Measurements from ENCODE around the gene SLC17A2.
"Not testable (repeated sequence)": the region's sequence is repeated elsewhere in the genome, so short reads cannot be mapped to it uniquely, and the experiment has no call there.

SLC17A2 gene

GRCh38 chr6:25952535-25952934 is 22.0 kb upstream of the SLC17A2 start:
- in situ Hi-C loops (cut with HindIII; ENCODE audit: low sequenced_read_pairs), result no loop called here

- in situ Hi-C loops (cut with HindIII; ENCODE audit: low sequenced_read_pairs), result no loop called here
Measured at GRCh38 chr6:25951296-25952032, 21.0 kb upstream of the SLC17A2 start.

DNA sequence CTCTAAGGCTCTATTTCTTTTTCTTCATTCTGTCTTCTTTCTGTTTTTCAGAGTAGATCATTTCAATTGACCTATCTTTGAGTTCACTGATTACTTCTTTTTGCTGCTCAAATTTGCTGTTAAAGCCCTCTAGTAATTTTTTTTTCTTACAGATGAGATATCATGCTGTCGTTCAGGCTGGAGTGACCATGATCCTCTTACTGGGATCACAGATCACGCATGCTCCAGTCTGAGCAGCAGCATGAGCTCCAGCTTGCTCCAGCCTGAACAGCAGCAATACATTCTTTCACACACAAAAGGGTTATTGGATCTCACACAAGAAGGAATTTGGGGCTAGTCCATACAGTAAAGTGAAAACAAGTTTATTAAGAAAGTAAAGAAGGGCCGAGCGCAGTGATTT is 19.8 kb upstream of the SLC17A2 start:
- in situ Hi-C loops (cut with HindIII; ENCODE audit: low sequenced_read_pairs), result no loop called here

GRCh38 chr6:25949695-25950094 is 19.2 kb upstream of the SLC17A2 start:
- in situ Hi-C loops (cut with HindIII; ENCODE audit: low sequenced_read_pairs), result no loop called here

- in situ Hi-C loops (cut with HindIII; ENCODE audit: low sequenced_read_pairs), result not testable (repeated sequence)
Measured at GRCh38 chr6:25947492-25947891, 17.0 kb upstream of the SLC17A2 start.

DNA sequence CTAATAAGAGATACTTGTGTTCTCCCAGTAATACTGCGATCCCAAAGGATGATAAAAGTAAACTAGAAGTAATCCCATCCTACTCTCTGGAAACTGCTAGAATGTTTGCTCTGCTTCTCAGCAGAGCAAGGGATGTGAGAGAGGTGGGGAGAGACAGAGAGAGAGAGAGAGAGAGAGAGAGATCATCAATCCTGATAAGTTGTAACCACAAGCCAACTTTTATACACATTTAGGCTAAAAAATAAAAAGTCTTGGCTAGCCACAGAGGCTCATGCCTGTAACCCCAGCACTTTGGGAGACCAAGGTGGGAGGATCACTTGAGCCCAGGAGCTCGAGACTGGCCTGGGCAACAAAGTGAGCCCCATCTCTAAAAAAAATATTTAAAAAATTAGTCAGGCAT is 16.1 kb upstream of the SLC17A2 start:
- in situ Hi-C loops (cut with HindIII; ENCODE audit: low sequenced_read_pairs), result no loop called here

DNA sequence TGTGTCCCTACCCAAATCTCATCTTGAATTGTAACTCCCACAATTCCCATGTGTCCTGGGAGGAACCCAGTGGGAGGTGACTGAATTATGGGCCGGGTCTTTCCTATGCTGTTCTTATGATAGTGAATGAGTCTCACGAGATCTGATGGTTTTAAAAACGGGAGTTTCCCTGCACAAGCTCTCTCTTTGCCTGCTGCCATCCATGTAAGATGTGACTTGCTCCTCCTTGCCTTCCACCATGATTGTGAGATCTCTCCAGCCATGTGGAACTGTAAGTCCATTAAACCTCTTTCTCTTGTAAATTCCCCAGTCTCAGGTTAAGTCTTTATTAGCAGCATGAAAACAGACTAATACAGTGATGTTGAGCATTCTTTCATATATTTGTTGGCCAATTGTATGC is 15.2 kb upstream of the SLC17A2 start:
- in situ Hi-C loops (cut with HindIII; ENCODE audit: low sequenced_read_pairs), result not testable (repeated sequence)

DNA sequence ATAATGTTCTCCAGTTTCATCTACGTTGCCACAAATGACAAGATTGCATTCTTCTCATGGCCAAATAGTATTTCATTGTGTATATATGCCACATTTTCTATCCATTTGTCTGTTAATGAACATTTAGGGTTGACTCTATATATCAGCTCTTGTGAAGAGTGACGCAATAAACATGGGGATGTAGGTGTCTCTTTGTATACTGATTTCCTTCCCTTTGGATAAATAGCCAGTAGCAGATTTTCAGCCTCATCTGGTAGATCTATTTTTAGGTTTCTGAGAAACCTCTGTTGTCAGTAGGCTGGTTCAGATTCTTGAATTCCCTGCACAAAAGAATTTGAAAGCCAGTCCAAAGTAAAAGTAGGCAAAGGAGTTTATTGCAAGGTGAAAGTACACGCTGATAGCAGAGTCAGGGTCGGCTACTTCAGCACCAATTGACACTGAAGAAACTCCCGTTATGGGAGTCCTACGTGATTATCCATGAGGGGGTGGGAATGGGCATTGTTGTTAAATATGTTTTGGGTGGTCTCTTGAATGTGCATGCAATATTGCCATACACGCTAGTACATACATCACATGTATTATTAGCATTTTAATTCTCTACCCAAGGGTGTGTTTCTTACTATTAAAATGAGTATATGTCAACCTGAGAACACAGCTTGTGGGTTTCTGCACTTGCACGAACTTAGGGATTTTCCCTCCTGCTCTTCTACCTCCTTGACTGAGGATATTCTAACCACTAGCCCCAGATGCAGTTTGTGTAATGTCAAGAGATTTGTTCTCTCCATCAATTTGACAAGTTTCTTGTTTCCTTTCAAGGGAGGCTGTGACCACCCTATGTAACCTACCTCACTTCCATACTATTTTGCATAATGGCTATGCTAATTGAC is 14.4 kb upstream of the SLC17A2 start:
- in situ Hi-C loops (cut with HindIII; ENCODE audit: low sequenced_read_pairs), result no loop called here

- in situ Hi-C loops (cut with HindIII; ENCODE audit: low sequenced_read_pairs), result no loop called here
Measured at GRCh38 chr6:25943887-25944286, 13.4 kb upstream of the SLC17A2 start.

DNA sequence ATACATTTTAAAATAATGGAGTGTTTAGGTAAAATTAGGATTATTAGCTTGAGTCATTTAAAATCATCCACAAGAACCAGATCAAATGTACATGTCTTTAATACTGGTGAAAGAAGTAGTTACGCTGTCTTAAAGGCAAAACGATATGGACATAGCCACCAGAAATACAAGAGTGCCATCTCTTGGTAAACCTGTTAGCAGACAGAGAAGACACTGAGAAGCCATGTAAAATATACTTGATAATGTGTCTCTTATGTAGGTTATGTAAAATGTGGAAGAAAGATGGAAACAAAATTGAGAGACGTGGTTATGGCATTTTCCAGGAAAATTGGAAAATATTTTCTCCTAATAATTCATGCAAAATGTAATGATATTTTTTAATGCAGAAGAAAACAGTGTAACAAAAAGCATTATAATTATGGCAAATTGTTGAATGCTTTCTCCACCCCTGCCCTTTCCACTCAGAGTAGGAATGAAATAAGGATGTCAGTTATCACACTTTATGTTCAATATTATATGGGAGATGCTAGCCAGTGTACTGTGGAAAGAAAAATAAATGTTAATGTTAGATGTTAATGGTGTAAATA is 12.2 kb upstream of the SLC17A2 start:
- in situ Hi-C loops (cut with HindIII; ENCODE audit: low sequenced_read_pairs), result no loop called here

DNA sequence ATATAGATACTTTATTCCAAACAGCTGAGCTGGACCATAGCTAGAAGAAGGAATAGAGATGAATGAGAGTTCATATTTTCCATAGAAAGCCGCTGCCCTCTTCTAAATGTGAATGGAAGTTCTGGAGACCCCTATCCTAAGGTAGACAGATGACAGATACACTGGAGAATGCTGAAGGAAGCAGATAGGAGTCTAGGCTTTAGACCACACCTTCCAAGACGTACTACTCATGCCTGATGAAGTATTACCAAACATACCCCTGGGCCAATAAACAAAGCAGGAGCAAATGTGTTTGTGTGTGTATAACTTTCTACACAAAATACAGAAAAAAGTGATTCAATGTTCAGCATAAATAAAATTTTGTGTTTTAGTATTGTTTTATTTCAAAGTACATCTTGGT is 9.1 kb upstream of the SLC17A2 start:
- in situ Hi-C loops (cut with HindIII; ENCODE audit: low sequenced_read_pairs), result no loop called here

DNA sequence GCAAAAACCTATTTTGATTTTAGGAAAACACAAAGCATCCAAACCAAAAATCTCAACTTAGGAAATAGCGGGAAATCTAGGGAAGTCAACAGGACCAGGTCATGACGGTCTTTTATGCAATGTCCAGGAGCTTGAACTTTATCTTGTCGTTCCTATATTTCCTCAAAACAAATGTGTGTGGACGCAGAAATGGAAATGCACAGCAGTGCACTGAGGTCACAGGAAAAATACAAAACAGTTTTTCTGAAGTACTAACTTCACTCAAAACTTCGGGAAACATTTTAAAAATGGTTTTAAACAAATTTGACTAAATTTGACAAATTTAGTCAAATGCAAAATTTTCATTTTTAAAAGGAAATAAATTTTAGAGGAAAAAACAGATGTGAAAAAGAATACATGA is 5.5 kb upstream of the SLC17A2 start:
- in situ Hi-C loops (cut with HindIII; ENCODE audit: low sequenced_read_pairs), result no loop called here

- in situ Hi-C loops (cut with HindIII; ENCODE audit: low sequenced_read_pairs), result no loop called here
Measured at GRCh38 chr6:25934735-25935313, 4.3 kb upstream of the SLC17A2 start.

- in situ Hi-C loops (cut with HindIII; ENCODE audit: low sequenced_read_pairs), result no loop called here
Measured at GRCh38 chr6:25934156-25934555, 3.7 kb upstream of the SLC17A2 start.

DNA sequence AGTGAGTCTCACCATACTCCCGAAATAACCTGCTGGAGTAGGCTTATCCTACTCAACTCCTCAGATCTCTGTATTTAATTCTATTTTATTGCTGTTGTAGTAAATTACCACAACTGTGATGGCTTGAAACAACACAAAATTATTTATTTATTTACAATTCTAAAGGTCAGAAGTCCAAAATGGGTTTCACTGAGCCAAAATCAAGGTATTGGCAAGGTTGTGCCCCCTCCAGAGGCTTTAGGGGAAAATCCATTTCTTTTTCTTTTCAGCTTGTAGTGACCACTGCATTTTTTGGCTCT is 869 bp upstream of the SLC17A2 start:
- in situ Hi-C loops (cut with HindIII; ENCODE audit: low sequenced_read_pairs), result no loop called here

GRCh38 chr6:25929785-25930184 is 706 bp downstream of the SLC17A2 start:
- in situ Hi-C loops (cut with HindIII; ENCODE audit: low sequenced_read_pairs), result not testable (repeated sequence)

- in situ Hi-C loops (cut with HindIII; ENCODE audit: low sequenced_read_pairs), result no loop called here
Measured at GRCh38 chr6:25928562-25929324, 1.7 kb downstream of the SLC17A2 start.

DNA sequence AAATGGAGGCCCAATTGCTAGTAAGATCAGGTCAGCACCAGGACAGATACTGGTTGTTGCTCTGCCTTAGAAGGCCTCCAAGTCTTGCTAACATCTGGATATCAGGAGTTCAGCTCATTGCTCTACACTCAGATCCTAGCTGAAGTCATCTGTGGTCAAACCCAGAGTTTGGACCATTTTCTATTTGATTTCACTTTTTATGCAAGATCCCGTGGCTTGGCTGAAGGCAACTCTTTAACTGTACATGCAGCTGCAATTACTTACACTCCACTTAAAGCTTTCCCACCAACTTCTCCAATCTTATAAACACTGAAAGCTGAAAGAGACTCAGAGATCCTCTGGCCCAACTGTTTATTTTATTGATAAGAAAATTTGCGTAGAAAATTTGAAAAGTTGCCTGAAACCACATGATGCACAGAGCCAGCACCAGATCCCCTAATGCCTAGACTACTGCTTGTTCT is 2.7 kb downstream of the SLC17A2 start:
- in situ Hi-C loops (cut with HindIII; ENCODE audit: low sequenced_read_pairs), result no loop called here

DNA sequence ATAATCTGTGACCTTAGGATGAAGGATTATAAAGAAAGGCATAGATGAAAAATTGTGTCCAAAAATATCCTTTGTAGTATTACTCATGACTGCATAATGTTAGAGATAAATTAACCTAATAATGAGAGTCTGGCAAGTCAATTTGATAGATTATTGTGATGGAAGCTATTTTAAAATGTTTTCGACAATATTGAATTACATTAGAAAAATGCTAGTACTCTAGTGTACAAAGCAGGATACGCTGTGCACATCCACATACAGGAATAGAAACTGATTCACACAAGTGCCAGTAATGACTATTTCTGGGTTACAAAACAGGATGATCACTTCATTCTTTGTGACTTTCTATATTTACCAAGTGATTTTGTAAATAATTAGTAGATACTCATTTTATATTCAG is 3.3 kb downstream of the SLC17A2 start:
- in situ Hi-C loops (cut with HindIII; ENCODE audit: low sequenced_read_pairs), result no loop called here

DNA sequence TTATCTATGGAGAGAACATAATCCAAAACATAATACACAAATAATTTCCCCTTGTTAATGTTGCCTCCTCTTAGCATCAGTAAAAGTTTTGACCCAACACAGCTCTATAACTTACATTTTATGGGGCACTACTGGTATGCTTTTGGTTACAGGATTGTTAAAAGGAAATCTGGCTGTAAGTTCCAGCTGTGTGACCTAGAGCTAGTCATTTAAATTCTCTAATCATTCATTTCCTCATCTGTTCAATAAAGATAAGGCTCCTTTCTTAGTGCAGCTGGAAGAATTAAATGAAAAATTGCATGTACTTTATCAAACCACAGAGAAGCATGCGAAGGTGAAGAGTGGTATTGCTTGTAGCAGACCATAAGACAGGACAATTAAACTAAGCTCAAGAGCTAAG is 4.6 kb downstream of the SLC17A2 start:
- in situ Hi-C loops (cut with HindIII; ENCODE audit: low sequenced_read_pairs), result no loop called here

DNA sequence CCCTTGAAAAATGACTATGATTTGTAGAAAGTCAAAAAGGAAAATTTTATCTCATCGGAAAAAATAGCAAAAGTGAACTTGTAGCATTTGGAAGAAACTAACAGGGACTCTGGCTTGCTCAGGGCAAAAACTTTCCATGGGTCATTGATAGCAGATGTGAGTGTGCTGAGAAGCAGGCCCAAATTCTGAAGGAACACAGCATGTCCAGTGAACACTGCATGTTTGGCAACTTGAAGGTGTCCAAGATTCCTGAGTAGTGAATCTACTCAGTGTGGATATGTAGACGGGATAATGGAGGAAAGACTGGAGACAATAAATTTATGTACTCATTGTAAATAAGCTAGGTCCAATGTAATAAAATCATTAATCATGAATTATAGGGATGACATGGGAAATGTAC is 8.2 kb downstream of the SLC17A2 start:
- in situ Hi-C loops (cut with HindIII; ENCODE audit: low sequenced_read_pairs), result no loop called here

Measured in endothelial cell of hepatic sinusoid (primary cell).